ENCODE results near the gene NTSR1.

Gene NTSR1

GRCh38 chr20:62741191-62741691 is 32.6 kb downstream of the NTSR1 start:
- no peak for FAIRE-seq

- FAIRE-seq: no peak
Measured at GRCh38 chr20:62741701-62742491, 33.3 kb downstream of the NTSR1 start.

- FAIRE-seq: no peak
Measured at GRCh38 chr20:62742550-62742949, 33.9 kb downstream of the NTSR1 start.

GRCh38 chr20:62742979-62743776 is 34.5 kb downstream of the NTSR1 start:
- no peak for FAIRE-seq

GRCh38 chr20:62743777-62744317 is 35.2 kb downstream of the NTSR1 start:
- FAIRE-seq: no peak

GRCh38 chr20:62744741-62745191 is 36.1 kb downstream of the NTSR1 start:
- no peak for FAIRE-seq

- FAIRE-seq: no peak
Measured at GRCh38 chr20:62745279-62745951, 36.8 kb downstream of the NTSR1 start.

- no peak for FAIRE-seq
Measured at GRCh38 chr20:62745952-62746288, 37.3 kb downstream of the NTSR1 start.

GRCh38 chr20:62748311-62748710 is 39.7 kb downstream of the NTSR1 start:
- no peak for FAIRE-seq

GRCh38 chr20:62749851-62750445 is 41.3 kb downstream of the NTSR1 start:
- FAIRE-seq: no peak

GRCh38 chr20:62751551-62752150 is 43.0 kb downstream of the NTSR1 start:
- no peak for FAIRE-seq

- FAIRE-seq: no peak
Measured at GRCh38 chr20:62752181-62752670, 43.6 kb downstream of the NTSR1 start.

GRCh38 chr20:62752671-62753501 is 44.2 kb downstream of the NTSR1 start:
- FAIRE-seq: no peak

- no peak for FAIRE-seq
Measured at GRCh38 chr20:62753626-62754025, 45.0 kb downstream of the NTSR1 start.

GRCh38 chr20:62754122-62754990 is 45.7 kb downstream of the NTSR1 start:
- FAIRE-seq: no peak

- FAIRE-seq: no peak
Measured at GRCh38 chr20:62754991-62755356, 46.3 kb downstream of the NTSR1 start.

- FAIRE-seq: no peak
Measured at GRCh38 chr20:62755817-62756724, 47.4 kb downstream of the NTSR1 start.

GRCh38 chr20:62758226-62758912 is 49.7 kb downstream of the NTSR1 start:
- FAIRE-seq: no peak
